ENCODE data around the gene OR1N1.

OR1N1 gene, protein sequence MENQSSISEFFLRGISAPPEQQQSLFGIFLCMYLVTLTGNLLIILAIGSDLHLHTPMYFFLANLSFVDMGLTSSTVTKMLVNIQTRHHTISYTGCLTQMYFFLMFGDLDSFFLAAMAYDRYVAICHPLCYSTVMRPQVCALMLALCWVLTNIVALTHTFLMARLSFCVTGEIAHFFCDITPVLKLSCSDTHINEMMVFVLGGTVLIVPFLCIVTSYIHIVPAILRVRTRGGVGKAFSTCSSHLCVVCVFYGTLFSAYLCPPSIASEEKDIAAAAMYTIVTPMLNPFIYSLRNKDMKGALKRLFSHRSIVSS

GRCh38 chr9:122527193-122527592, at the start of gene OR1N1:
Gene OR1N1, minus strand, starts transcription at chr9:122527293. Its CDS starts 0 bp downstream, at chr9:122527293.
- TF ChIP-seq, protein P1, sequence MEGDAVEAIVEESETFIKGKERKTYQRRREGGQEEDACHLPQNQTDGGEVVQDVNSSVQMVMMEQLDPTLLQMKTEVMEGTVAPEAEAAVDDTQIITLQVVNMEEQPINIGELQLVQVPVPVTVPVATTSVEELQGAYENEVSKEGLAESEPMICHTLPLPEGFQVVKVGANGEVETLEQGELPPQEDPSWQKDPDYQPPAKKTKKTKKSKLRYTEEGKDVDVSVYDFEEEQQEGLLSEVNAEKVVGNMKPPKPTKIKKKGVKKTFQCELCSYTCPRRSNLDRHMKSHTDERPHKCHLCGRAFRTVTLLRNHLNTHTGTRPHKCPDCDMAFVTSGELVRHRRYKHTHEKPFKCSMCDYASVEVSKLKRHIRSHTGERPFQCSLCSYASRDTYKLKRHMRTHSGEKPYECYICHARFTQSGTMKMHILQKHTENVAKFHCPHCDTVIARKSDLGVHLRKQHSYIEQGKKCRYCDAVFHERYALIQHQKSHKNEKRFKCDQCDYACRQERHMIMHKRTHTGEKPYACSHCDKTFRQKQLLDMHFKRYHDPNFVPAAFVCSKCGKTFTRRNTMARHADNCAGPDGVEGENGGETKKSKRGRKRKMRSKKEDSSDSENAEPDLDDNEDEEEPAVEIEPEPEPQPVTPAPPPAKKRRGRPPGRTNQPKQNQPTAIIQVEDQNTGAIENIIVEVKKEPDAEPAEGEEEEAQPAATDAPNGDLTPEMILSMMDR (IDR thresholded peaks at IDR 0.05; ENCODE audit: low read depth, low read length, missing control alignments), result no peak
- no peak within 1 kb of the TSS for H3K4me3 ChIP-seq (replicated peaks; ENCODE audit: low read depth, low read length)
- no peak for DNase-seq (ENCODE audit: extremely low read depth, low read depth)

- TF ChIP-seq, protein P1 (IDR thresholded peaks at IDR 0.05; ENCODE audit: low read depth, low read length, missing control alignments), result no peak
- no peak for DNase-seq (ENCODE audit: extremely low read depth, low read depth)
- H3K4me3 ChIP-seq (replicated peaks; ENCODE audit: low read depth, low read length), result no peak overlapping the region
These were observed 45.4 kb upstream of the OR1N1 start for GRCh38 chr9:122572456-122572855.

GRCh38 chr9:122567901-122568300, 40.8 kb upstream of the OR1N1 start:
- no peak overlapping the region for H3K4me3 ChIP-seq (replicated peaks; ENCODE audit: low read depth, low read length)
- TF ChIP-seq, protein P1 (IDR thresholded peaks at IDR 0.05; ENCODE audit: low read depth, low read length, missing control alignments), result no peak
- no peak for DNase-seq (ENCODE audit: extremely low read depth, low read depth)

- no peak for DNase-seq (ENCODE audit: extremely low read depth, low read depth)
- H3K4me3 ChIP-seq (replicated peaks; ENCODE audit: low read depth, low read length), result no peak overlapping the region
- TF ChIP-seq, protein P1 (IDR thresholded peaks at IDR 0.05; ENCODE audit: low read depth, low read length, missing control alignments), result no peak
These were observed 35.2 kb upstream of the OR1N1 start for GRCh38 chr9:122562134-122562760.

- no peak overlapping the region for H3K4me3 ChIP-seq (replicated peaks; ENCODE audit: low read depth, low read length)
- no peak for DNase-seq (ENCODE audit: extremely low read depth, low read depth)
- TF ChIP-seq, protein P1 (IDR thresholded peaks at IDR 0.05; ENCODE audit: low read depth, low read length, missing control alignments), result no peak
These were observed 34.4 kb upstream of the OR1N1 start for GRCh38 chr9:122561446-122561845.

GRCh38 chr9:122552812-122553211, 25.7 kb upstream of the OR1N1 start, which contains the start of gene OR1N2:
Gene OR1N2, plus strand, starts transcription at chr9:122553112. Its CDS starts 100 bp downstream, at chr9:122553212.
- DNase-seq (ENCODE audit: extremely low read depth, low read depth), result no peak
- TF ChIP-seq, protein P1 (IDR thresholded peaks at IDR 0.05; ENCODE audit: low read depth, low read length, missing control alignments), result no peak
- H3K4me3 ChIP-seq (replicated peaks; ENCODE audit: low read depth, low read length), result no peak within 1 kb of the TSS

All from HFF-Myc (cell line).